HepG2 (cell line): ENCODE results near the gene DCHS2.

Experiments used
- ARID5B ChIP-seq: IDR thresholded peaks from 2 replicates; pipeline ENCODE4 v1.4.0; 2020; ENCODE audit warnings: mild to moderate bottlenecking, missing genetic modification reagents
- ELF1 ChIP-seq: sonication (generic); formaldehyde crosslinking; IDR thresholded peaks from 2 replicates; pipeline ENCODE4 v1.4.0; 2020; ENCODE audit warnings: missing genetic modification reagents
- ELK4 ChIP-seq: sonication (generic); formaldehyde crosslinking; IDR thresholded peaks from 2 replicates; pipeline ENCODE4 v1.9.0; 2021; ENCODE audit warnings: missing genetic modification reagents, borderline replicate concordance
- GTF2F1 ChIP-seq: fragments of 150-350 bp; IDR thresholded peaks from 2 replicates; pipeline ENCODE4 v1.6.1; 2014; ENCODE audit warnings: low read length
- KDM5B ChIP-seq: sonication (generic); formaldehyde crosslinking; IDR thresholded peaks from 2 replicates; pipeline ENCODE4 v1.4.0; 2020; ENCODE audit warnings: missing genetic modification reagents, mild to moderate bottlenecking, borderline replicate concordance
- POLR2AphosphoS5 ChIP-seq: IDR thresholded peaks from 2 replicates; pipeline ENCODE4 v1.6.1; 2012; ENCODE audit warnings: low read depth, low read length
- ZNF296 ChIP-seq: sonication (generic); formaldehyde crosslinking; conservative IDR thresholded peaks from 2 replicates; pipeline ENCODE4 v1.5.0; 2020; ENCODE audit warnings: mild to moderate bottlenecking, missing genetic modification reagents
- ZNF616 ChIP-seq: sonication (generic); formaldehyde crosslinking; IDR thresholded peaks from 2 replicates; pipeline ENCODE4 v1.5.0; 2020; ENCODE audit warnings: low read depth, mild to moderate bottlenecking, missing genetic modification reagents
- ZNF761 ChIP-seq: sonication (generic); formaldehyde crosslinking; conservative IDR thresholded peaks from 2 replicates; pipeline ENCODE4 v1.4.0; 2020; ENCODE audit warnings: mild to moderate bottlenecking, missing genetic modification reagents
- TF ChIP-seq, protein P1 (sequence below): sonication (generic); formaldehyde crosslinking; conservative IDR thresholded peaks from 2 replicates; pipeline ENCODE4 v1.4.0; 2020; ENCODE audit warnings: missing genetic modification reagents

DNA sequence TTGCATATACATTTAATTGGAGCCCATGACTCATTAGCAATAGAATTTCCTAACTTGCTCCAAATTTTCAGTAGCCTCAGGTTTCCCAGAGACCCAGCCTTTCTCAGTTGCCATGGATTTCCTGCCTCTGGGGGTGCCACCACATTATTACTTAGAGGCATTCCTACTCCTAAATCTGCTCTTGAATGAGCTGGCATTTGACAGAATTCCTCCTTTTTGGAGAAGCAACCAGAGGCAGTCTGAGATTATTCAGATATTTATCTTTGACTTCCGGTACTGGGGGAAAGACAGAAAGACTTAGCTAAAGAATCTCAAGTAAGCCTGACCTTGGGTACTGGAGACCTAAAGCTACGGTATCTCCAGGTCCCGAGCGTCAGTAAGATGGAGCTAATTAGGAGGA is 76.3 kb downstream of the DCHS2 start:
- TF ChIP-seq POLR2AphosphoS5 (no peak), KDM5B (no peak), ZNF296 (no peak), ZNF761 (CRISPR knock-in tag) (no peak), ZNF616 (CRISPR knock-in tag) (no peak), ARID5B (CRISPR knock-in tag) (no peak), ELK4 (CRISPR knock-in tag) (no peak), GTF2F1 (no peak), ELF1 (CRISPR knock-in tag) (no peak)
- TF ChIP-seq, protein P1, sequence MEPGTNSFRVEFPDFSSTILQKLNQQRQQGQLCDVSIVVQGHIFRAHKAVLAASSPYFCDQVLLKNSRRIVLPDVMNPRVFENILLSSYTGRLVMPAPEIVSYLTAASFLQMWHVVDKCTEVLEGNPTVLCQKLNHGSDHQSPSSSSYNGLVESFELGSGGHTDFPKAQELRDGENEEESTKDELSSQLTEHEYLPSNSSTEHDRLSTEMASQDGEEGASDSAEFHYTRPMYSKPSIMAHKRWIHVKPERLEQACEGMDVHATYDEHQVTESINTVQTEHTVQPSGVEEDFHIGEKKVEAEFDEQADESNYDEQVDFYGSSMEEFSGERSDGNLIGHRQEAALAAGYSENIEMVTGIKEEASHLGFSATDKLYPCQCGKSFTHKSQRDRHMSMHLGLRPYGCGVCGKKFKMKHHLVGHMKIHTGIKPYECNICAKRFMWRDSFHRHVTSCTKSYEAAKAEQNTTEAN, result no peak
